GM12873 (cell line): ENCODE results near the gene FRMD7.

Experiments
- TF ChIP-seq, protein P1 (sequence below): IDR thresholded peaks from 2 replicates; pipeline ENCODE4 v1.5.1; 2012; ENCODE audit warnings: low read depth, mild to moderate bottlenecking, moderate library complexity, low read length, control low read depth; ENCODE audit not compliant: insufficient read depth; ENCODE audit errors: missing control alignments

FRMD7 gene

DNA sequence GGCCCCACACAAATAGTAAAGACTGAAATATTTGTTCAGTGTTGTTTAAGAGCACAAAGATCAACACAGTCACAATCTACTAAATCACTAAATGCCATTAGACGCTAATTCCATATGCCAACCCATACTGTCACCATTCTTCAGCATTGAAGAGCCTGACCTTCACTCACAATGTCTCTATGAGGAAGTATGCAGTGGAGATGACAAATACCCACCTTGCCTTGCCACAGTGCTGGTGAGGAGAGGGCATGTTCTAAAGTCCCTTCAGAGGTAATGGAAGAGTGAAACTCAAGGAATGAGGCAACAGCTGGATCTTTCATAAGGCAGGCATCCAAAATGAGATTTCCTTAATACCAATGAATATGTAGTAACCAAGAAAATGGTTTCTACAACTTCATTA, 50.4 kb downstream of the FRMD7 start:
- TF ChIP-seq, protein P1, sequence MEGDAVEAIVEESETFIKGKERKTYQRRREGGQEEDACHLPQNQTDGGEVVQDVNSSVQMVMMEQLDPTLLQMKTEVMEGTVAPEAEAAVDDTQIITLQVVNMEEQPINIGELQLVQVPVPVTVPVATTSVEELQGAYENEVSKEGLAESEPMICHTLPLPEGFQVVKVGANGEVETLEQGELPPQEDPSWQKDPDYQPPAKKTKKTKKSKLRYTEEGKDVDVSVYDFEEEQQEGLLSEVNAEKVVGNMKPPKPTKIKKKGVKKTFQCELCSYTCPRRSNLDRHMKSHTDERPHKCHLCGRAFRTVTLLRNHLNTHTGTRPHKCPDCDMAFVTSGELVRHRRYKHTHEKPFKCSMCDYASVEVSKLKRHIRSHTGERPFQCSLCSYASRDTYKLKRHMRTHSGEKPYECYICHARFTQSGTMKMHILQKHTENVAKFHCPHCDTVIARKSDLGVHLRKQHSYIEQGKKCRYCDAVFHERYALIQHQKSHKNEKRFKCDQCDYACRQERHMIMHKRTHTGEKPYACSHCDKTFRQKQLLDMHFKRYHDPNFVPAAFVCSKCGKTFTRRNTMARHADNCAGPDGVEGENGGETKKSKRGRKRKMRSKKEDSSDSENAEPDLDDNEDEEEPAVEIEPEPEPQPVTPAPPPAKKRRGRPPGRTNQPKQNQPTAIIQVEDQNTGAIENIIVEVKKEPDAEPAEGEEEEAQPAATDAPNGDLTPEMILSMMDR, result no peak

DNA sequence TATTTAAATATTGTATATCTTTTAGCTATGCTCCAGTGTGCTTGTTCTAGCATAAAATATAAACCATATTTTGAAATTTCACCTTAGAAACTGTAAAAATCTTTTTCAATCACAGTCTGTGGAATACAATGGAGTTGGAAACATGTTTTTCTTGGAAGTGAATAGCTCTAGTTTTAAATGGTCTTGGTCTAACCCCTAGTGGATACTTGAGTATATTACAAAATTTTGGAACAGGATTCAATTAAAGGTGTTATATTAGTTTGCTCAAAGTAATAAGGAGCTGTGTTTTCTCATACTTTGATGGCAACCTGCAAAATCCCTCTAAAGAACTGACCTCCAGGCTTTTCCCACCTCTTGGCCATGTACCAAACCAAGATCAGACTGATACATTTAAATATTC, 56.6 kb downstream of the FRMD7 start:
- TF ChIP-seq, protein P1, result peak; percentile 19

DNA sequence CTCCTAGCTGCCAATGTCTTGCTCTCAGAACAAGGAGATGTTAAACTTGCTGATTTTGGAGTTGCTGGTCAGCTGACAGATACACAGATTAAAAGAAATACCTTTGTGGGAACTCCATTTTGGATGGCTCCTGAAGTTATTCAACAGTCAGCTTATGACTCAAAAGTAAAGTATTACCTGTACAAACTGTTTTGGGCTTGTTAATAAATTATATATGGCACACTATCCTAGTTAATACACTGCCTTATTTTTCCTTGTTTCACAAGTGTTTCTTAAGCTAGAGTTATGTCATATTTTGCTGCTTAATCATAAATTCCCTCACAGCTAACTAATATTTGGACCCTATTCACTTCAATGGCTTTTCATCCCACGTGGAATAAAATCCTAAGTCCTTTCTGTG, 59.4 kb downstream of the FRMD7 start:
- TF ChIP-seq, protein P1, result no peak

DNA sequence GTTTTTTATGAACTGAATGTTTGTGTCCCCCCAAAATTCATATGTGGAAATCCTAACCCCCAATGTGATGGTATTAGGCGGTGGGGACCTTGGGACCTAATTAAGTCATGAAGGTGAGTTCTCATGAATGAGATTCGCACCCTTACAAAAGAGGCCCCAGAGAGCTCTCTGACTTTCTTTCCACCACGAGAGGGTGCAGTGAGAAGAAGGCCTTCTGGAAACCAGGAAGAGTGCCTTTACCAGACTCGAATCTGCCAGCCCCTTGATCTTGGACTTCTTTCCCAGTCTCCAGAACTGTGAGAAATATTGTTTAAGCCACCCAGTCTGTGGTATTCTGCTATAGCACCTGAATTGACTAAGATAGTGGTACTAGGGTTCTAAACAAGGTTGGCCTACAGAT, 64.0 kb downstream of the FRMD7 start:
- TF ChIP-seq, protein P1, result peak; percentile 9

DNA sequence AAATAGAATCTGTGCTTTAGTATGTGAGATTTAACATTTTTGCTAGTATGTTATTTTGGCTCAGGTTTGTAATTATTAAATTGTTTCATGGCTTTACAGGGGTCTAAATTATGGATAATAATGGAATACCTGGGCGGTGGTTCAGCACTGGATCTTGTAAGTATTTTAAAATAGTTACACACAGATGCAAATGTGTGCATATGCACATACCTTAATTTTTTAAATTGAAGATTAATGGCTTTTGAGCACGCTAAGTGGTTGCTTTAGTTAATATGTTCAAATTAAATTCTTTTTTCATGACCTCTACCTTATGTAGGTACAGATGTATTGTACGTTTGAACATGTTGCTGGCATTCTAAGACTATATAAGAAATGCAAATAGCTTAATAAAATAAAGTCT, 64.5 kb downstream of the FRMD7 start:
- TF ChIP-seq, protein P1, result no peak

DNA sequence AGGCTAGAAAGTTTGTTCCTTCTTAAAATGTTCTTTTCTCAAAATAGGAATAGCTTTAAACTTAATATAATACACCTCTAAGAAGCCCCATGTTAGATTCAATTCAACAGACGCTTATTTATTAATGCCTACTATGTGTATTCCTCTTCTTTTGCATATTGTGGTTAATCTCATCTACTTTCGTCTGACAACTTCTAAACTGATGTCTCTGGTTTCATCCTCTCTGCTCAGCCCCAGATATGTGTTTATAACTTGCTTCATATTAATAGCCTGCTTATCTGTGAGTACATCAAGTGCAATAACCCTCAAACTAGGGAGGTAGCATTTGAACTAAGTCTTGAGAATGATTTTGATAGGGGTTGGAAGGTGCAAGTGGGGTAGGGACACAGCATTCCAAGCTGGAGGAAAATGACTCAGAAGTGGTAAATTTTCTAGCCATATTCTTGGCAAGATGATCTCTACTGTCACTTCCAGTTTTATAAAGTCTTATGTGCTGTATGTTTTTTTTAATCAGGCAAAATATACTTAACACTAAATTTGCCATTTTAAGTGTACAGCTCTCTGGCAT, 67.8 kb downstream of the FRMD7 start:
- TF ChIP-seq, protein P1, result no peak

DNA sequence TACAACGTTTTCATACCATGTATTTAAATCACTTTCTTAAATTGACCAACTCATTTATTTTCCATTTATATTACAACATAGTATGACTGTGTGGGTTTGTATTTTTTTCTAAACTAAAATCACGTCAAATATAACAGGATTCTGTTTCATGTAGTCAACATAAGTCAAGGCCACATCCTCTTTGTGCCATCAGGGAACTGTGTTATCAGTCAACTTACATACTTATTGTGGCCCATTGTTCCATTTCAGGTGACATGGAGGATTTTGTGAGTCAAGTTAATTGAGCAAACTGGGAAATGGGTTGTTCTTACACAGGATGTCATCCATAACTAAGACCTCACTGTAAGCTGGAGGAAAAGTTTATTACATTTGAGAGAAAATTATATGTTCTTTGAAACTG, 68.8 kb downstream of the FRMD7 start:
- TF ChIP-seq, protein P1, result no peak
